ENCODE data around the gene STAG1.
"Not testable (repeated sequence)": the region's sequence is repeated elsewhere in the genome, so short reads cannot be mapped to it uniquely, and the experiment has no call there.

STAG1 gene

DNA sequence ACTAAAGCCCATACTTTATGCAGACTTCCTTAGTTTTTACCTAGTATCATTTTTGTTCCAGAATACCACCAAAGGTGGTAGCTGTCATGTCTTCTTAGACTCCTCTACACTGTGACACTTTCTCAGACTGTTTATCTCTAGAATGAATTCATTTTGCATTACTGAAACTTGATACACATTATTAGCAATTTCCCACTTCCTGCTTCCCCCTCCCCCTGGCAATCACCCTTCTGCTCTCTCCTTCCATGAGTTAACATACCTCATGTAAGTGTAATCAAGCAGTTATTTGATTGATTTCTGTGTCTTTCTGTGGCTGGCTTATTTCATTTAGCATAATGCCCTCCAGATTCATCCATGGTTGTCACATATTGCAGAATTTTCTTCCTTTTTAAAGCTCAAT is 204.9 kb downstream of the STAG1 start:
- Mint-ChIP-seq H3K27me3 (no peaks in the 10 kb centered on the region), H3K36me3 (peaks cover 23% of the 10 kb centered on the region), H3K4me3 (no peak overlapping the region), H3K9me3 (no peaks in the 10 kb centered on the region), H3K4me1 (peaks cover 24% of the 10 kb centered on the region), H3K27ac (peak overlapping the region; percentile 49)
- DNase-seq (ENCODE audit: low spot score in 2 of 2): no peak
- no peak for ATAC-seq (ENCODE audit: low read depth)

DNA sequence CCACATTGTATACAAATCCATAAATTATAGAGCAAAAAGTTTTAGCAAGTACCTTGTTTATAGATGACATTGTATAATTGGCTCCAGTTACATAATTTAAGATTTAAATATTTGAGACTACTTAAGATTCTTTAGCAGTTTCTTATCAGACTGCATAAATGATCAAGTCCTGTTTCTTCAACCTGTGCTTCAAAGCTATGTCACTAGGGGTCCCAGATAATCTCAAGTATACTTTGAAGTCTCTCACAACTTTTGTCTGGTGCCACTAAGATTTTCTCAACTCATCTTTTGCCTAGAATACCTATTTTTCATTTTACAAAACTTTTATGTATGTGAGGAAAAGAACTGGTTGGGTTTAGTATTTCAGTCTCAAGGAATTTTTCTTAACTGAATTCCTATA is 205.5 kb downstream of the STAG1 start:
- peak; percentile 29 for ATAC-seq (ENCODE audit: low read depth)
- no peak for DNase-seq (ENCODE audit: low spot score in 2 of 2)
- H3K27ac Mint-ChIP-seq: no peak overlapping the region

DNA sequence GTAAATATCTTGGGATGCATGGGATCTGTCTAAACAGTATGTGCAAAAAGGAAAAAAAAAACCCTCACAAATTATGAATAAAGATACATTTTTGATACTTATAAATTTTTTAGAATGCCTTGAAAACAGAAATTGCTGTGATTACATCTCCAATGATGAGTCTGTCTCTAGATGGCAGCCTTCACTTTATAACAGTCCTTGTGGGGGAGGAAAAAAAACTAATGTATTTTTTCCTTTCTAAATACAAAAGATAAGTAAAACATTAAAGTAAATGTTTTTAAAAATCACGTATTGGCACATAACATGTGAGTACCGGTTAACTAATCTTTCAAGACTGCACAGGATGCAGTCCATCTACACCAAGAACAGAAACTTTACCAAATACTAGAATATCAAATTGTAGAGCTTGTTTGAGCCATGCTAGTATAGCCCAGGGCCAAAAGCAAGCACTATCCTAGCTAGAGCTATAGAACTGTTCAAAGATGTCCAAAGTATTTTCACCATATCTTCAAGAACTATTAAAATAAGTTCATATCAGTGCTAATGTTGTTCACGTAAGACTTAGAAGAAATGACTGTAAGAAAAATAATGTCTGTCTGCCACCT is 206.4 kb downstream of the STAG1 start:
- H3K36me3 Mint-ChIP-seq: peaks cover 15% of the 10 kb centered on the region
- no peaks in the 10 kb centered on the region for H3K9me3 Mint-ChIP-seq
- ATAC-seq (ENCODE audit: low read depth) (no peak), DNase-seq (ENCODE audit: low spot score in 2 of 2) (no peak)
- peaks cover 23% of the 10 kb centered on the region for H3K4me1 Mint-ChIP-seq
- H3K27me3 Mint-ChIP-seq: no peaks in the 10 kb centered on the region
- no peak overlapping the region for H3K27ac Mint-ChIP-seq
- H3K4me3 Mint-ChIP-seq: no peak overlapping the region

More for the DNA sequence above, 205.5 kb downstream of the STAG1 start:
- Mint-ChIP-seq H3K4me1 (peaks cover 24% of the 10 kb centered on the region), H3K9me3 (no peaks in the 10 kb centered on the region), H3K4me3 (no peak overlapping the region), H3K36me3 (peaks cover 21% of the 10 kb centered on the region), H3K27me3 (no peaks in the 10 kb centered on the region)

- DNase-seq (ENCODE audit: low spot score in 2 of 2): no peak
- no peak overlapping the region for H3K4me3 Mint-ChIP-seq
- H3K4me1 Mint-ChIP-seq: peaks cover 22% of the 10 kb centered on the region
- ATAC-seq (ENCODE audit: low read depth): no peak
- H3K27ac Mint-ChIP-seq: peak overlapping the region; percentile 39
- H3K27me3 Mint-ChIP-seq: no peaks in the 10 kb centered on the region
- no peaks in the 10 kb centered on the region for H3K9me3 Mint-ChIP-seq
- peaks cover 5% of the 10 kb centered on the region for H3K36me3 Mint-ChIP-seq
Observed at GRCh38 chr3:136544532-136544931, 207.6 kb downstream of the STAG1 start.

- Mint-ChIP-seq H3K4me3 (no peak overlapping the region), H3K27me3 (no peaks in the 10 kb centered on the region), H3K27ac (peak overlapping the region; percentile 39), H3K36me3 (peaks cover 4% of the 10 kb centered on the region), H3K4me1 (peaks cover 18% of the 10 kb centered on the region), H3K9me3 (no peaks in the 10 kb centered on the region)
- no peak for DNase-seq (ENCODE audit: low spot score in 2 of 2)
- no peak for ATAC-seq (ENCODE audit: low read depth)
Observed at GRCh38 chr3:136543385-136543784, 208.8 kb downstream of the STAG1 start.

DNA sequence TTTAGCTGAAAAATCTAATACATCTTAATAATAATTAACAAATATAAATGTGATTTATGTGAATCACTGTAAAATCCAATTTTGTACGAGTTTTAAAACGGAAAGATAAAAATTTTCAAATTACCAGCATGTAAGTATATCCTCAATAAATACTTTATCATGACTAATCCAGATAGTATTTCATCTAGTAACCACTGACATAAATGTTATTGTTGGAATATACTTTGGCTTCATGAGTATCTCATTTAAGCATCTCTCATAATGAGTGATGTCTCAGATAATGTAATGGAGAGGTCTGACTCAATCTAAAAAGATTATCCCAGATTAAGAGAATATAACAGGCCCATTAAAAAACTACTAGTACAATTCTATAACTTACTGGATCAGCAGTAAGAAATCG is 216.3 kb downstream of the STAG1 start:
- Mint-ChIP-seq H3K4me3 (no peak overlapping the region), H3K36me3 (peaks cover 35% of the 10 kb centered on the region), H3K9me3 (peaks cover 10% of the 10 kb centered on the region), H3K27ac (no peak overlapping the region), H3K4me1 (peaks cover 4% of the 10 kb centered on the region), H3K27me3 (no peaks in the 10 kb centered on the region)
- ATAC-seq (ENCODE audit: low read depth) (no peak), DNase-seq (ENCODE audit: low spot score in 2 of 2) (no peak)

DNA sequence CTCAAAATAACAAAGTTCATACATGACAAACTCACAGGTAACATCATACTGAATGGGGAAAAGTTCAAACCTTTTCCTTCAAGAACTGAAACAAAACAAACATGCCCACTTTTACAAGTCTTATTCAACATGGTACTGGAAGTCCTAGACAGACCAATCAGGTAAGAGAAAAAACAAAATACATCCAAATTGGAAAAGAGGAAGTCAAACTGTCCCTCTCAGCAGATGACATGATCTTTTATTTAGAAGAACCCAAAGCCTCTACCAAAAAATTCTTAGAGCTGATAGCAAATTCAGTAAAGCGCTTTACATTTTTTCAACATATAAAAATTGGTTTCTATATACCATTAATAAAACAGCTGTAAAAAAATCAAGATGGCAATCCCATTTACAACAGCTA is 219.4 kb downstream of the STAG1 start:
- Mint-ChIP-seq H3K27me3 (no peaks in the 10 kb centered on the region), H3K4me3 (no peak overlapping the region), H3K27ac (no peak overlapping the region), H3K4me1 (peaks cover 6% of the 10 kb centered on the region), H3K36me3 (peaks cover 50% of the 10 kb centered on the region), H3K9me3 (peaks cover 17% of the 10 kb centered on the region)
- no peak for DNase-seq (ENCODE audit: low spot score in 2 of 2)
- no peak for ATAC-seq (ENCODE audit: low read depth)

DNA sequence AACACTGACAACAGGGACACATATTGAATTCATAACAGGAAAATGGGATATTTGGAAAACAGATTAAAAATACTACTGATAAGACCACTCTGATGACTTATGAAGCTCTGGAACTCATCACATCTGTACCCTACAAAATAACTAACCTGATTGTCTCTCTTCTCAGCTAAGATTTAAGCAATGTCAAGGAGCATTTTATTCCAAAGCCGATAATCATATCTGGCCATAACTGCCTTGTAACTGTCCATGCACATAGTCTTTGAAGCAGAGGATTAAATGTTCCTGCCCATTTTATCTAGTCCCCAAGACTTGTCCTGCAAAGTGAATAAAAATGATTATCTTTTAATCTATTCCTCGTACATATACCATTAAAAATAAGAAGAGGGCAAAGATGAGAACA is 234.1 kb downstream of the STAG1 start:
- ATAC-seq (ENCODE audit: low read depth): no peak
- Mint-ChIP-seq H3K4me3 (no peak overlapping the region), H3K9me3 (no peaks in the 10 kb centered on the region), H3K27me3 (no peaks in the 10 kb centered on the region), H3K36me3 (peaks cover 15% of the 10 kb centered on the region), H3K4me1 (peaks cover 2% of the 10 kb centered on the region), H3K27ac (no peak overlapping the region)
- DNase-seq (ENCODE audit: low spot score in 2 of 2): no peak

GRCh38 chr3:136516656-136517055 is 235.5 kb downstream of the STAG1 start:
- DNase-seq (ENCODE audit: low spot score in 2 of 2) (no peak), ATAC-seq (ENCODE audit: low read depth) (no peak)
- H3K27ac Mint-ChIP-seq: no peak overlapping the region
- no peaks in the 10 kb centered on the region for H3K27me3 Mint-ChIP-seq
- H3K4me3 Mint-ChIP-seq: no peak overlapping the region
- peaks cover 21% of the 10 kb centered on the region for H3K36me3 Mint-ChIP-seq
- H3K4me1 Mint-ChIP-seq: peaks cover 2% of the 10 kb centered on the region
- H3K9me3 Mint-ChIP-seq: no peaks in the 10 kb centered on the region

GRCh38 chr3:136516095-136516494 is 236.1 kb downstream of the STAG1 start:
- H3K27me3 Mint-ChIP-seq: no peaks in the 10 kb centered on the region
- H3K27ac Mint-ChIP-seq: no peak overlapping the region
- ATAC-seq (ENCODE audit: low read depth): no peak
- H3K4me1 Mint-ChIP-seq: peaks cover under 1% of the 10 kb centered on the region
- peaks cover 24% of the 10 kb centered on the region for H3K36me3 Mint-ChIP-seq
- H3K9me3 Mint-ChIP-seq: no peaks in the 10 kb centered on the region
- no peak overlapping the region for H3K4me3 Mint-ChIP-seq
- DNase-seq (ENCODE audit: low spot score in 2 of 2): no peak

DNA sequence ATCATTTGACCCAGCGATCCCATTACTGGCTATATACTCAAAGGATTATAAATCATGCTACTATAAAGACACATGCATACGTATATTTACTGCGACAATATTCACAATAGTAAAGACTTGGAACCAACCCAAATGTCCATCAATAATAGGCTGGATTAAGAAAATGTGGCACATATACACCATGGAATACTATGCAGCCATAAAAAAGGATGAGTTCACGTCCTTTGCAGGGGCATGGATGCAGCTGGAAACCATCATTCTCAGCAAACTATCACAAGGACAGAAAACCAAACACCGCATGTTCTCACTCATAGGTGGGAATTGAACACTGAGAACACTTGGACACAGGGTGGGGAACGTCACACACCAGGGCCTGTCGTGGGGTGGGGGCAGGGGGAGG is 237.6 kb downstream of the STAG1 start:
- peaks cover 27% of the 10 kb centered on the region for H3K36me3 Mint-ChIP-seq
- H3K27ac Mint-ChIP-seq, H3K4me3 Mint-ChIP-seq: not testable (repeated sequence)

DNA sequence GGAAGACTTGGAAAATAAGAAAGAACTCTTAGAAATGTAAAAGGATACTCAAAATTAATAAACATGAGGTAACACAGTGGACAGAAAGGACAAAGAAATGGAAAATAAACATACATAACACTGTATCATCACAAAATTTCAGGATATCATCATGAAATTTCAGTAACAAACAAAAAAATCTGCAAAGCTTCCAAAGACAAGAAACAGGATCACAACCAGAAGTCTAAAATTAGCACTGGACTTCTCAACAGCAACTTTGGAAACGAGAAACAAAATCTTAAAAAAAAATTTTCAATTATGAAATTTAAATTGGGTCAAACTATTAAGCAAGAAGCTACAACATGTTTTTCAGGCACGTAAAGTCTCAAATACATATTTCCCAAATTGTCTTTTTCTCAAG is 238.8 kb downstream of the STAG1 start:
- Mint-ChIP-seq H3K27ac (no peak overlapping the region), H3K4me3 (no peak overlapping the region), H3K36me3 (peaks cover 29% of the 10 kb centered on the region), H3K27me3 (no peaks in the 10 kb centered on the region), H3K4me1 (no peaks in the 10 kb centered on the region), H3K9me3 (no peaks in the 10 kb centered on the region)
- ATAC-seq (ENCODE audit: low read depth) (no peak), DNase-seq (ENCODE audit: low spot score in 2 of 2) (no peak)

More for the DNA sequence above, 237.6 kb downstream of the STAG1 start:
- not testable (repeated sequence) for ATAC-seq (ENCODE audit: low read depth); H3K27me3 Mint-ChIP-seq; H3K4me1 Mint-ChIP-seq; DNase-seq (ENCODE audit: low spot score in 2 of 2); H3K9me3 Mint-ChIP-seq

DNA sequence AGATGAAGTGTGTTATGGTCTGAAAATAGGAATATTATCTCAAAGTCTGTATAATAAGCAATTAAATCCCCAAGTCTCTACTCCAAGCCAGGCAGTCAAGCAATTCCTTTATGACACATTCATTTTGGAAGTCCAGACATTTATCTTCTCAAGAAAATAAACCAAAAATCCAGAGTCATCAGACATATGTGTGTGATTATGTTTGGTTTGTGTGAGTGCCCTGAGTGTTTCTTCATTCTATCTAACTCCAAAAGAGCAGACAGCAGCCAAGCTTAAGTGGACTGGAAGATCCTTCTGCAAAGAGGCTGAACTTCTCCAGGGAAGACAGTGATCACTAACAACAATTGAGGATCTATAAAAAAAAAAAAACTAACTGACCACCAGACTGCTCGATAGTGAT is 239.8 kb downstream of the STAG1 start:
- ATAC-seq (ENCODE audit: low read depth) (no peak), DNase-seq (ENCODE audit: low spot score in 2 of 2) (no peak)
- Mint-ChIP-seq H3K36me3 (peaks cover 30% of the 10 kb centered on the region), H3K4me1 (no peaks in the 10 kb centered on the region), H3K27me3 (no peaks in the 10 kb centered on the region), H3K9me3 (no peaks in the 10 kb centered on the region), H3K27ac (no peak overlapping the region), H3K4me3 (no peak overlapping the region)

GRCh38 chr3:136505676-136506075 is 246.5 kb downstream of the STAG1 start:
- Mint-ChIP-seq H3K27me3 (no peaks in the 10 kb centered on the region), H3K4me1 (no peaks in the 10 kb centered on the region), H3K27ac (peak overlapping the region; percentile 58), H3K36me3 (peaks cover 24% of the 10 kb centered on the region), H3K4me3 (no peak overlapping the region), H3K9me3 (no peaks in the 10 kb centered on the region)
- DNase-seq (ENCODE audit: low spot score in 2 of 2) (no peak), ATAC-seq (ENCODE audit: low read depth) (no peak)

DNA sequence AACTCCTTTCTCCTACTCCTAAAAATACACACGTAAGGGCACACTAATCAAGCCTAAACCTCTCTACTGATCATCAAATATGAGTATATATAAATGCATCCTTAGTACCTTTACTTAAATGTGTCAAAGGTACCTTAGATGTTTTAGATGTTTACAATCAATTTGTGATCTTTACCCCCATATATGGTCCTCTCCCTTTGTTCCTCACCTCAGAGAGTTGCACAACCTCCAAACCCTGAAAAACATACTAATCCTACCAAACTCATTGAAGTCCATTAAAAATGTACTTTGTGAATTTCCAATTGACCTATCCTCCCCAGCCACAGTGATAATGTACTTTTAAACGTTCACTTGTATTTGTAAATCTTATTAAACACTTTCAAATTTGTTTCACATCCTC is 249.1 kb downstream of the STAG1 start:
- DNase-seq (ENCODE audit: low spot score in 2 of 2): no peak
- Mint-ChIP-seq H3K36me3 (peaks cover 19% of the 10 kb centered on the region), H3K27me3 (no peaks in the 10 kb centered on the region), H3K9me3 (no peaks in the 10 kb centered on the region), H3K4me3 (no peak overlapping the region), H3K4me1 (peaks cover 3% of the 10 kb centered on the region), H3K27ac (no peak overlapping the region)
- no peak for ATAC-seq (ENCODE audit: low read depth)

Data from memory B cell (primary cell).